GM18526 (cell line): ENCODE results near the gene CYP39A1.

Experiments used
- POLR2A ChIP-seq: IDR thresholded peaks from 3 replicates; pipeline ENCODE4 v1.6.1; 2011; ENCODE audit not compliant: insufficient read length; ENCODE audit errors: extremely low read depth

The CYP39A1 gene

DNA sequence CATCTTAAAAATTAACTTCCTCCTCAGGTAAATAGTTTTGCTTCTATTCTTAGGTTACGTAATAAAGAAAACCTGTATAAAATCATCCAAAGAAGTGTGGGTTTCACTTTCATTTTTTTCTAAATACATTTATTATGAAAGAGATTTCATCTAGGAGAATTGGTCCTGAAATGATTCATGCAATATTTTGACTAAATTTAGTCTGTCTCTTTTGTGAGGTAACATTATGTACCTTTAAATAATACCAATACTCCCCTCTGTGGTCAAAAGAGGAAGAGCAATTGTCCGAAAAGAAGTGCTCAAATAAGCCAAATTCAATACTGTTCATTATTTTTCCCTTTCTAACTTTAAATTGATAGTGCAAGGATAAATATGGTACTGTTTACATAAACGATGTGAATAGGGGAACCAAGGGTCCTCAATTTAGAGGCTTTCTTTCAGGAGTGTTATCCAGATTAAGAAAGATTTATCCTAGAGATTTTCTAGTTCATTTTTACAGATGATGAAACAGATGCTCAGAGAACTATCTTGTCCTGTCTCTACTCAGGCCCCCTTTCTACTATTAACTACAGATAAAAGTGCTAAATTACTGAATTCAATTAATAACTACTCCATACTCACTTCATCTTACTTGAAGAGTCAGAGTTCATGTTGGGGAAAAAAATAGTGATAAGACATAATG, 26.2 kb downstream of the CYP39A1 start:
- no peak for TF ChIP-seq POLR2A

DNA sequence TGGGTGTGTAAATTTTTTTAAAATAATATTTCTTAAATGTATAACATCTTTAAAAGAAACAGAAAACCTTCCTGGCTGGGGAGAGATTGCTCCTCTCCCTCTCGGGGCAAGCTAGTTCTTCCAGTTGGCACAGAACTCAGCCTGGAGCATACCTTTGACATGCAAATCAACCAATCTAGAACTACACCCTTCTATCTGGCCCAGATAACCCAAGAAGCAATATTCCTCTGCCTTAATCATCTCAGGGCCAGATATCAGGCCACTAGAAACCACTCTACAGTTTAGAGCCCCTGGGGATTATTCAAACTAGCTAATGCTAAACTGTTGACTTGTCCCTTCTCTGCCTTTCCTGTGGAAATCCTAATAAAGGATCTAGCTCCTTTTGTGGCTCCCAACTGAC, 33.9 kb downstream of the CYP39A1 start:
- no peak for TF ChIP-seq POLR2A

DNA sequence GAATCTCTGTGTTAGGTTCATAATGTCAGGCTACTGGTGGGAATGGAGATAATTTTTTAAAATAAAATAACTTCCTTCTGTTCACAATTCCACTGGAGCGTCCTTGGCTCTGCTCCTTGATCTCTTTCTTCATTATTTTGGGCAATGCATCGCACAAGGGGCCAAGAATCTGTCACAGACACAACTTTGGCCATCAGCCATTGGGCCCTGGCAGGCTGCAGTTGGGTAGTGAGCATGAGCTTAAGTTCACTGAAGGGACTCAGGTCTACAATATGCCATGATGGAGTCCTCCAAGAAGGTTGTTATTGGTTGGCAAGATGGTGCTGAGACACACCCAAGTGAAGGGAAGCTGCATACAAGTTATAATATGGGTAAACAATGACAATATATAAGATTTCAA, 40.0 kb downstream of the CYP39A1 start:
- TF ChIP-seq POLR2A = no peak

DNA sequence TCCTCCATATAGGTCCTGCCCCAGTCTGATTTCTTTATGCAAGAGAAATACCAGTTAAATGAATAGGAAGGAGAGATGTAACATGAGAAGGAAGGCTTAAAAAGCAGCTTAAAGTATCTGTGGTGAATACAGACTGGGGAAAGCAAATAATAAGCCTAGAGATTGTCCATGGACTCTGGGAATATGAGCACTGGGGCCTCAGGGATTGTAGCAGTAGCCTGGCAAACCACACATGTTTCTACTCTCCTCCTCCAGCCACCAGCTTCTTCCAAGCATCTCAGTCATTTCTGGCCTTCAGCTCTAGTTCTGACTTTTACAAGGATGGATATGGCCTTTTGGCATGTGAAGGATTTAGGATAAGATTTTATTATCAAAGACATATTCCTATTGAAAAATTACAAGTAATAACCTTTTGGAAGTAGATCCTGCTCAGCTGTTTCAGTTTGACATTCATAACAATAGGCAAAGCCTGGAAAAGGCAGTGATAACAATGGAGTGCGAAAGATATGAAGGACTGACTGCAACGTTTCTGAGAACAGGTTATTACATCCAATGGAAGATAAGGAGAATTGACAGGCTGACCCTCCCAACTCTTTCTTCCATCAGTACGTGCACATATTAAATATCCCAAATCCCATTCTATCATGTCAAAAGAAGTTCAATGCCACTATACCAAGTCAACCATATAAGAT, 41.6 kb downstream of the CYP39A1 start:
- TF ChIP-seq POLR2A = no peak

DNA sequence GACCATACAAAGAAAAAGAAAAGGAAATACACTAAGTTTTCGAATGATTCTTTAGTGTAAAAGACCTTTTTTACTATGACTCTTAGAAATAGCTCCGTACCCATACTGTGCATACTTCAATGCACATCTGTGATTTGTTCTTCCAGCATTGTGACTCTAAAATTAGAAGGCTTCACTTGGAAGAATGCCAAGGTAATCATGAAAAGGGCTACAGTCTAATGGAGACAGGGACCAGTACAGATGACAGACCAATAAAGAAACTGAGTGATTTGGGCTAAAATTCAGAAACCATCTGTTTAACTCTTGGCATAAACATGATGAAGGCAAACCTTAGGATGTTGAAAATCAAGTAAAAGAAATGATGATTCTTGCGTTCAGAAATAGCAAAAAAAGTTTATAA, 46.3 kb downstream of the CYP39A1 start:
- TF ChIP-seq POLR2A = no peak

DNA sequence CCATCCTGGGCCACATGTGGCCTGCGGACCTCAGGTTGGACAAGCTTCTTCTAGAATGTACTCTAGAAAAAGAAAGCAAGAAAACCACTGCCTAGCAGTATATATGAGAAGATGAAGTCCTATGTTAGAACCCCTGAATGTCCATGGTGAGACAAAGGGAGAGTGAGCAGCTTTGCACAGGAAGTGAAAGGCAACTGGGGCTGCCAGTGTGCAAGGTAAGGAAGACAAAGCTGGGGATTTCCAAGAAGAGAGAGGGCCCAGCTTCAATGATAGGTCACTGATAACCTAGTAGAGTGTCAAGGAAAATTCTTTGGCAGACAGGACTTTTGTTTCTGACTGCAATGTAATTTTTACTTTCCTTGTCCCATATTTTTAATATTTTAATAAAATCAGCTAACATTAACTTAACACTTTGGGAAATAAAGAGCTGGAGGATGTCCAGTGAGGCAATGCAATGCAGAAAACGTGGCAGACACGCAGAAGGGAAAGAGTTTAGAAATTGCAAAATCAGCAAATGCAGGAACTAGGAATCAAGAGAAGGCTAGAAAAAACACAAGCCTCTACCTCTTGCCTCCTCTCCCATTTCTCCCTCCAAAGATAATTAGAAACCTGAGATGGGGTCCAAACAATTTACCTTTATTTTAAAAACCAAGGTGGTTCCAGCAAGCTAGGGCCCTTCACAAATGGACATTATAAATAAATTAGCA, 47.4 kb downstream of the CYP39A1 start:
- TF ChIP-seq POLR2A = no peak

DNA sequence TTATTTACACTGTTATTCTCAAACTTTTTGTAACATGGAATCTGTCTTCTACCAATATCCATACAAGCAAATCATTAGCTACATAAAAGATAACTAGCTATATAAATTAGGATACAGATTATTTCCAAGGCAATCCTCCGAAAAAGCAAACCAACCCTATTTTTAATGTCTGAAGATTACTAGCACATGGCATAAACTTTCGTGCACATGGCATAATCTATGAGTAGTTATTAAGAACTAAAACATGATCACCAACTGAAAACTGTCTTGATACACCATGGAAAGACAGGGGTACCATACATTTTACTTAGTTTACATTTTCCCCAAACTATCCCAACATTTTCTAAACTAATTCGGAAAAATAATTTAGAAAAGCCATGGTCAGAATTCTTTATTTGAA, 54.4 kb downstream of the CYP39A1 start:
- TF ChIP-seq POLR2A = no peak

DNA sequence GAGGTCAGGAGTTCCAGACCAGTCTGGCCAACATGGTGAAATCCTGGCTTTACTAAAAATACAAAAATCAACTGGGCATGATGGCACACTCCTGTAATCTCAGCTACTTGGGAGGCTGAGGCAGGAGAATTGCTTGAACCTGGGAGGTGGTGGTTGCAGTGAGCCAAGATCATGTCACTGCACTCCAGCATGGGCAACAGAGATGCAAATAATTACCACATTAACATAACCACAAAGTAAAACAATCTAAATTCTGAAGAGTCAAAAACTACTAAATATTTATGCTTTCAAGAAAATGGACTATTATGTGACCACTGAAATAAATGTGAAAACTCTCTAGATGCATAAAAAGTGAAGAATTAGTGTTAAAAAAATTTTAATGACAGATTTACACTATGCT, 59.9 kb downstream of the CYP39A1 start:
- TF ChIP-seq POLR2A = no peak

DNA sequence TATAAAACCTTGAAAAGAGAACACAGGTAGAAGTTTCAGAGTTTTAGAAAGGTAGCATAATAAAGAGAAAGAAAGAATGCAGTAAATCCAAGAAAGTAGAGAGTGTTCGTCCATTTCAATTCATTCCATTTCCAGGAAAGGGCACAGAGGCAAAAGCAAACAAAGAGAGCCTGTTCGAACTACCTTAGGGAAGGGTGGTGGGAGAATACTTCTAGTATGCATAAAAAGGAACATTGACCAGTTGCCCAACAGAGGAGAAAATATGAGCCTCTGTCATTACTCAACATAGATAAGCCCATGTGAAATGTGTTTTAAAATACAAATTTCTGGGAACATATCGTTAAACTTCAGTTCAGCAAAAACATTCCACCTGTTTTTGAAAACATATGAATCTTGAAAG, 60.6 kb downstream of the CYP39A1 start:
- TF ChIP-seq POLR2A = no peak

DNA sequence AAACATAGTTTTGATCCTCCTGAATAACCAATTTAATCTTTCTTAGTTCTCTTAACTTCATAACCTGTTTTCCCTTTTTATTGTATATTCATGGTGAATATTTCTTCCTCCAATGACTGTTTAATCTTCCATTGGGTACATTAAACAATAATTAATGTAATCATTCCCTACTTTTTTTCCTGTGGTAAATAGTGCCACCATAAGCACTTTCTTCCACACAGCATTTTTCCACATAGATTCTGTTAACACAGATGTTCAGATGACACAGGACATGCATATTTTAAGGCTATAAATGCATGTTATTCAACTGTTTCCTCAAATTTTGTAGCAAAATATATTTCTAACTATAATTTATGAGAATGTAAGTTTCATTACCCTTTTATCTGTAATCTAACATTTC, 61.9 kb downstream of the CYP39A1 start:
- TF ChIP-seq POLR2A = no peak

DNA sequence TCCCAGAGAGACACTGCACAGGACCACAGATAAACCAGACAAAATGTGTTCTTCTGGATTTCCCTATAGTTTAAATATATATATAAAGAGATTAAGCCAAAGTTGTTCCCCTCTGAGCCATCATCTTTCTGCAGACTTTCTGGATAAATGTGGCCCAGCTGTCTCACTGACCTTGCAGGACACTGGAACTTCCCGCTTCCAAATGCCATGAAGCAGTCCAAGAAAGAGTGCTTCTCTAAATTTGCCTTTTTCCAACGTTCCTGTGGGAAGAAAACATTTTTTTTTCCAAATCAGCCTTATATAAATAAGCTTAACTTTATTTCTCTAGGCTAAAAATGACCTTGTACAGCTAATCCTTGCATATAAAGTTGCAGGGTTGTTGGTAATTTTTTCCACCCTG, 65.7 kb downstream of the CYP39A1 start:
- TF ChIP-seq POLR2A = no peak

DNA sequence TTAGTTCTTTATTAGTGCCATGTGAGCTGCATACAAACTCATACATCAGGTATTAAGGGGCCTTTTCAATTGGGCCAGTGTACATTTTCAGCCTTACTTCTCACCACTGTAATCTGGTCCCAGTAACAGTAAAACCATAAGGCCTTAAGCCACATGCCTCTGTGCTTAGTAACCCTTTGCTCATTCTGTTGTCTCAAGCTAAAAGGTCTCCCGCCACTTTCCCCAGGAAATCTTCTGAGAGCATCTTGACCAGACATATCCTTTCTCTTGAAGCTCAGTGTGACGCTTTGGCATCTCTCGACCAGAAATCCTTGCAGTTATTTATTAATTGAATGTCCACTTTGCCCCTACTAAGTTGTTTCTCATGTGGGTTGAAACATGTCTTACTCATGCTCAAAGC, 68.0 kb downstream of the CYP39A1 start:
- no peak for TF ChIP-seq POLR2A

DNA sequence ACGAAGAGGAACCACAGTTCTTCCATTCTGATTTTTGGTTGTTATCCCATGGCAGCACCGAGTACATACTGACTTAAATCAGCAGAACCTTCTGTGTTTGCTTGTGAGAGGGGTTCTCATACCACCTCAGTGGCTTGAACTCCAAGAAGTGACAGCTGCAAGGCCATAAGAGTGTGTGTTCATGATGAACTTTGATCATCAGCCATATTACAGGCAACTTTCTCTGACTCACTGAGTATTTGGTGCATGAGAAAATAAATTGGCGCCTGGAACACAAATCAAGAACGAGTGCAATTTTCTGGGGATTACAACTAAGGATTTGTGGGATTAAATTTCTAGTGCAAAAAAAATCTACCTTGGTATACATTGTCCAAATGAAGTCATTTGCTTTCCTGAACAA, 68.9 kb downstream of the CYP39A1 start:
- TF ChIP-seq POLR2A = no peak

DNA sequence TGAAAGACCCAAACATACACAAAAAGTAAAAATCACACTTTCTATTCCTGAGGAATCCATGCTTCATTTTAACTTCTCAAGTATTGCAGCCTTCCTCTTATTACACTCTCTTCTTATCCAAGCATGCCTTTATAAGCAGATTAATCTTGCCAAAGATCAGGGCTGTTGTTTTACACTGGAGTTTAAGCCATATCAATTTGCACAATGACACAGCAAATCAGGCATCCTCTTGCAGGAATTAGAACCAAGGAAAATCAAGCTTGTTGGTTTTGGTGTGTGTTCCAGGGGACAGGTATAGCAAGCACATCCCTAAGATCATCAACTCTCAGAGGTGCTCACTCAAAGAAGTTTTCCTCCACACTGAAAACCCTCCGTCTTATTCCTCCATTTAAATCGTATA, 69.5 kb downstream of the CYP39A1 start:
- TF ChIP-seq POLR2A = no peak

DNA sequence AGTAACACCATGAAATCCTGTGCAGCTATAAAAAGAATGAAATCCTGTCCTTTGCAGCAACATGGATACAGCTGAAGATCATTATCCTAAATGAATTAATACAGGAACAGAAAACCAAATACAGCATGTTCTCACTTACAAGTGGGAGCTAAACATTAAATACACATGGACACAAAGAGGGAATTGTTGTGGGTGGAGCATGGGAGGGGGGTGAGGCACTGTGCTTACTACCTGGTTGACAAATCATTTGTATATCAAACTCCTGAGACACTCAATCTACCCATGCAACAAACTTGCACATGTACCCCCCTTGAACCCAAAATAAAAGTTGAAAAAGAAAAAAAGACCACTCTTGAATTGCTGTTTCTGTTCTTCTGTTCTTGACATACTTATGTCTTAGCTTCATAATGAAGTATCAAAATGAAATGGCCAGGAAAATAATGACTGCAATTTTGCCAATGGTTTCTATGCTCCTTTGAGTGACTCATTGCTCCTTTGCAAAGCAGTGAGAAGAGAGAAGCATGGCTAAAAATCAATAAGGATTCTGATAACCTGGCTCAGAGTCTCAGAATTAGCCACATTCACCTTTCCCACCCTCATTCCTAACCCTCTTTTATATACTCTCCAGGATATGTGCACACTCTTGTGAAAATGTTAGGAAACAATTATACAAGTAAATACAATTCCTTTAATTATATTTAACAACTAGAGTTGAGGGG, 71.0 kb downstream of the CYP39A1 start:
- no peak for TF ChIP-seq POLR2A

DNA sequence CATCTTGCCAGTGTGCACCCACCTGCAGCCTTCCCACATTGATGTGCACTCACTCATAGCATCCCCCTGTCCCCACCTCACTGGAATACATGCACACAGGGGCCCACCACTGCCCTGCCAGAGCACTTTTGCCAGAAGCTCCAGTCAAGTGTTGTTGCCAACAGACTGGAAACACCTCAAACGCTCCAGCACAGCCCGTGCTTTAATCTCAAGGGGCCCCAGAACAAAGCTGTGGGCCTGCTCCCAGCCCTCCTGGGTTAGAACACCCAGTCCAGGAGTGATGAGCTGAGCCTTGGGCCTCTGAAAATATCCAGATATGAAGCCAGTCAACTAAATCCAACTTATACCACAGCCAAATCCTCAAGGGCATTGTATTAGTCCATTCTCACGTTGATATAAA, 77.1 kb downstream of the CYP39A1 start:
- TF ChIP-seq POLR2A = no peak

DNA sequence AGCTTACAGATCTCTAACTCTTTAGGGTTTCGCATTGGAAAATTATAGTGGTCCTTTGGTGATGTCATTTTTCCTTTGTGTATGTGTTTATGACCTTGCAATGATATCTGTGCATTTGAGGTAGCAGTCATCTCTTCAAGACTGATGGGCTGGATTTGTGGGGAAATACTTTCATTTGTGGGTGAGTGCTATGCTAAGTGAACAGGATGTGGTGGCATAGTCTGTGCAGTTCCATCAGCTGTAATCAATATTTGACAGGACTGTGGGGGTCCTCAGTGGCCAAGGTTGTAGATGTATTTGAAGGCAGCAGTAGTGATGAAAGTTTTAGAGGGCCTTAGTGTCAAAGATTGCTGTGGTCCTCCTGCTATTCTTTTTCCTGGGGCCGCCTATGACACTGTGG, 79.5 kb downstream of the CYP39A1 start:
- TF ChIP-seq POLR2A = no peak
